NK-92 (cell line): Measurements from ENCODE around the gene PIMREG.

Experiments used
- DNase-seq: peaks from one replicate; lab custom pipeline; 2025; ENCODE audit not compliant: unreplicated experiment; lab: John Stamatoyannopoulos, UW

PIMREG gene

DNA sequence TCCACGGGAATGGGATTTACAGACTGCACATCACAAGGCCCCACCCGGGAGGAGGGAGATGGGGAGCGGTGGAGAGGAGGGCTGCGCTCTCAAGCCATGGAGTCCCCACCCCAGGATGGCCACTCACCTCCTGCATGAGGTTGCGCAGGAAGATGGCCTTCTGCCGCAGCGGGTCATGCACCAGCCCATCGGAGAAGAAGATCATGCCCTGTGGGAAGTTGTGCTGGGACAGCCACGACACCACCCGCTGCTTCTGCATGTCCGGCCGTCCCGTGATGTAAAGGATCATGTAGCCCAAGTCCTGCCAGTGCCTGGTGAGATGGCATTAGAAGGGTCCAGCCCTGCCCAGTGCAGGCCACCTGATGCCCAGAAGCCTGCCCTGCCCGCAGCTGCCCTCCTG lies 17.0 kb downstream of the PIMREG start:
- DNase-seq = no peak

DNA sequence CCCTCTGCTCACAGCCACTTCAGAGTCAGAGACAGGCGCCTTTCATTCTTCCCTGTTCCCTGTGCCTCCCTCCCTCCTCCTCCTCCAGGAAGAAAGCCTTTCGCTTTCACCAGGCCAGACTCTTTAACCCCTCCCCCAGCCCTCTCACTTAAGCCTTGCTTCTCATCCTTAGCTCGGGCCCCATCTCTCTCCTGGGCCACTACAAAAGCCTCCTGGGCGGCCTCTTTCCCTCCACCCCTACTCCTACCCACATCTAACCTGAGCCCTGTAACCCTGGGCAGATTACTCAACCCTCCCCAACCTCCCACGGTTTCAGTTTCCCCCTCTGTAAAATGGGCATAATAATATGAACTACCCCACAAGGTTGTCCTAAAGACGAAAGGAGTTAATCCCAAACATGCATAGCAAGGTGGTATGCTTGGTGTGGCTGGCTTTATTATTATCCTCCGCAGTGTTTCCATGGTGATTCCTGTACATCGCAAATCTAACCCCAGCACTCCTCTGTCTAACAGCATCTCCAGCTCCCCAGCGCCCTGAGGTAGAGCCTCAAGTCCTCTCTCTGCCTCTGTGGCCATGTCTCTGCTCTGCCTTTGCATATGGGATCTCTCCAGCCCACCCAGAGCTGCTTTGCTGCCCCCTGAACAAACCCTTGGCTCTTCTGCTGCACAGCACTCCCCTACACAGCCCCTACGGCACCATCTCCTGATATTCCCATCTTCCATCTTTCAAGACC lies 17.7 kb downstream of the PIMREG start:
- DNase-seq = no peak

DNA sequence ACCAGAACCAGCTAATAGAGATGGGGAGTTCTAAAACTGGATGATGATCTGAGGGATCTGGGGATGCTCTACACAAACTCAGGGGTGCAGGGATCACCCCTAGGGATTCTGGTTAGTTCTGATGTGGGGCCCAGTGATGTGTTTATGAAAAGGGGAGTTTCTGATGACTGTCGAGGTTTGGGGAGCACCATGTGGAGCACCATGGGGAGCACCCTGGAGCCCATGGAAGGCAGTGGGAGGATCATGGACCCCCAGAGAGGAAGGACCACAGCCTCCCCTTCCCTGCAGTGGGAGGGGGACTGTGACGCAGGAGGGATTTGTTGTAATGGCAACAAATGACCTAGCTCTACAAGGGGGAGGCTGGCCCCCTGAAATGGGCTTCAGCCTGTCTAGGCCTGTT lies 18.4 kb downstream of the PIMREG start:
- DNase-seq = no peak

DNA sequence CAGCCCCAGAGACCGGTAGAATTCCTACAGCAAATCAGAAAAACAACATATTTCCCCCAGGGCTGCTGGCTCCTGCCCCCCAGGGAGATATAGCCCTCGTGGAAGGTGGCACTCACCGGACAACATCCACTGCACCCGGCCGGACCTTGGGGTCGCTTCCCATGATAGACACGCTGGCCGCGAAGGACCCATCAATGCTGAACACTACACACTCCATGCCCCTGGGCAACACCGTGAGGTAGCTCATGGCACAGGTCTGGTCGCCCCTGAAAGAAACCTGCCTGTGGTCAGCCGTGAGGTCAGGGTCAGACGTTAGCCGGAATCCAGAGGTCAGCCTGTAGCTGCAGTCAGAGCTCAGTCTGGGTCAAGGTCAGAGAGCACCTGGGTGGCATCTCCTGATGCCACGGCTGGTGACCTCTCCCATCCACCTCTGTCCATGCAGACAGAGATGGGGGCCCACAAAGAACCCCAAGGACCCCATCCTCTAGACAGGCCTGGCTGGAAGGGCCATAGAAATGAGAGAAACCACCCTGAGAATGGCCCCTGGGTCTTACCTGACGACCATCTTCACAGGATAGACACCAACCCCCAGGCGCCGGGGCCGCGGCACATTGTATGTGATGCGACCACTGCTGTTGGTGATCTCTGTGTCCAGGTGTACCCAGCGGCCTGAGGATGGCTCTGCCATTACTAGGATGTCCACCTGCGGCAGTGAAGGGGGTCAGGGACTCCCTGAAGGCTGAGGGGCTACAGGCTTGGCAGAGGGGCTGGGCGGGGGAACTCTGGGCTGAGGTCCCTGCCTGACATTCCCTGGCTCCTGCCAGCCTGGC lies 19.6 kb downstream of the PIMREG start:
- no peak for DNase-seq

DNA sequence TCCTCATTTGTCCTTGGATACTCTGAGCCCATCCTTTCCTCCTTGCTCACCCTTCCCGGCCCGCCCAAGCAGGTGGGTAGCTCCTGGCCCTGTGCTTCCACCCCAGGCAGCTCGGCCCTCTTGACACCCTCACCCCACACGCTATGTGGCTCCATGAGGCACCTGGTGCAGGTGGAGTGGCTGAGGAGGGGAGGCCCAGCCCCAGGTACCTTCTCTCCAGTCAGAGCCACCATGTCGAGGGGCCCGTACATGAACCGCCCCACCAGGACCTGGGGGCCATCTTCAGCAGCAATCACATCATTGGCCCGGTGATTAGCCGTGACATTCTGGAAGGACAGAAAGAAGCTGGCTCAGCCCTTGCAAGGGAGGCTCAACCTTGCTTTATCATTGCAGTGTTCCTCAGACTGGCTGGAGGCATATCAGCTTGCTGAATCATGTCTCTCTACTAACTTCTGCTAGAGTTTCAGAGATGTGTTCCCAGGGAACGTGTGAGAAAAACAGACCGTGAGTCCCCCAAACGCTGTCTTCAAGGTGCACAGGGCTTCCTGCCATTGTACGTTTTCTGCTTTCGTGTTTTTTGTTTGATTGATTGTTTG lies 20.3 kb downstream of the PIMREG start:
- no peak for DNase-seq

DNA sequence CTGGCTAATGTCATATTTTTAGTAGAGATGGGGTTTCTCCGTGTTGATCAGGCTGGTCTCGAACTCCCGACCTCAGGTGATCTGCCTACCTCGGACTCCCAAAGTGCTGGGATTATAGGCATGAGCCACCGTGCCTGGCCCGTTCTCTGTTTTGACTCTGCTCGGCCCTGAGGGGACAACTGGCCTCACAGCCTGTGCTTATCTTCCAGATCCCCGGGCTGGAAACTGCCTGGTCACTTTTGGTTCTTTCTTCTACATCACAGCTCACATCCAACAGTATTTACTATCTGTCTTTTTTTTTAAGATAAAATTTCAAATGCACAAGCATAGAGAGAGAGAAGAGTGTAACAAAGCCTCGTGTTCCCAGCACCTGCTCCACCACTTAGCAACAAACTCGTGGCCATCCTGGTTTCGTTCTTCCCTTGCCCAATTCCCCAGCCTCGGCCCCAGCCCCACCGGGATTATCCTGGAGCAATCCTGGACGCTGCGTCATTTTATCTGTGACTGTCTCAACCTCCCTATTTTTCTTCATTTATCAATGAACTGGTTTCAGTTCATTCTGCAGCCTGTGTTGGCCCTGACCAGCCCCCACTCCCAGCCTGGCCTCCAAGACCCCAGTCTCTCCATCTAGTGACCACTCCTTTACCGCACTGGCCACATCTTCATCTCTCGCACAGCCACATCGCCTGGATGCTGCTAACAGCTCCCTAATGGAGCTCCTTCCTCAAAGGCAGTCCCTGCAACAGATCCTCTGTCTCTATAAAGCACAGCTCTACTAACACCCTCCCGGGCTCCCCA lies 21.1 kb downstream of the PIMREG start:
- no peak for DNase-seq

DNA sequence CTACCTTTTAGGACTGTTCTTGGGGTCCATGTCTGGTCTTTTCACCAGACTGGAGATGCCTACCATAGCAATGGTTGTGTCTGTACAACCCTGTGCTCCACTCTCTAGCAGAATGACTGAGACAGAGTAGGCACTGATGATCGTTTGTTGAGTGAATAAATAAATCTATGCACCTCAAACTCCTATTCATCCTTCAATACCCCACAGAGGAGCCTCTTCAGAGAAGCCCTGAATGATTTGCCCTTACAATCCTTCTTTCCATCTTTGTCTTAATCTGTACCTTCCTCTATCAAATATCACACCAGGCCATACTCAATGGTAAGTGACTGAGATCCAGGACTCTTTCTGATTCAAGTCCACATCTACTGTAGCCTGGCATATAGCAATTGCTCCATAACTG lies 23.3 kb downstream of the PIMREG start:
- no peak for DNase-seq

DNA sequence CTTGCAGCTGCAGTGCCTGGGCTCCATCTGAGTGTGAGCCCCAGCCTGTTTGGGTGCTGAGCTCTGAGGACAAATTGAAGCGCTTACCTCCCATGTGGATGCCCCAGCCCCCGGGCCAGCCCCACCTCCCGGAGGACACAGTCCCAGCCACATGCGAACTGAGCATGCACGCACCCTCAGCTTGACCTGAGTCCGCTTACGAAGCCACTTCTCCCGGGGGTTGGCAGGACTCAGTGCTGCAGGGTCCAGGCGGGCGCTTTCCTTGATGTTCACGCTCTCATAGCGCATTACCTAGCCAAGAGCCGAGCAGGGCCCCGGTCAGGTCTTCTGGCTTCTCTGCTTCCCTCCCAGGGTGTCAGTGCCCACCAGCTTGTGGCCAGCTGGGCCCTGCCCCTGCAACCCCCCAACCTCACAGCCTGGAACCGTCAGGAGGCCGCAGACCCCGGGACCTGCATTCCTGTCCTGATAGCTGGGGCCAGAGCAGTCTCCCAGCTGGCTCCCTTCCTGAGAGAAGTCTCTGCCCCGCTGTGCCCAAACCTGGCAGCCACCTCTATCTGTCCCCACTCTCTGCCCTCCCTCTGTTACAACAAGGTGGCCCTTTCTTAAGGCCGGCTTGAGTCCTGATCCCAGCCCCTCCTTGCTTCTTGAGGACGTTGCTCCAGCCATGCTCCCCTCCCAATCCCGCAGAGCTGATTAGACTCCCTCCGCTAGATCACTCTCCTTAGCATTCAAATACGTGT lies 24.0 kb downstream of the PIMREG start:
- DNase-seq = no peak

DNA sequence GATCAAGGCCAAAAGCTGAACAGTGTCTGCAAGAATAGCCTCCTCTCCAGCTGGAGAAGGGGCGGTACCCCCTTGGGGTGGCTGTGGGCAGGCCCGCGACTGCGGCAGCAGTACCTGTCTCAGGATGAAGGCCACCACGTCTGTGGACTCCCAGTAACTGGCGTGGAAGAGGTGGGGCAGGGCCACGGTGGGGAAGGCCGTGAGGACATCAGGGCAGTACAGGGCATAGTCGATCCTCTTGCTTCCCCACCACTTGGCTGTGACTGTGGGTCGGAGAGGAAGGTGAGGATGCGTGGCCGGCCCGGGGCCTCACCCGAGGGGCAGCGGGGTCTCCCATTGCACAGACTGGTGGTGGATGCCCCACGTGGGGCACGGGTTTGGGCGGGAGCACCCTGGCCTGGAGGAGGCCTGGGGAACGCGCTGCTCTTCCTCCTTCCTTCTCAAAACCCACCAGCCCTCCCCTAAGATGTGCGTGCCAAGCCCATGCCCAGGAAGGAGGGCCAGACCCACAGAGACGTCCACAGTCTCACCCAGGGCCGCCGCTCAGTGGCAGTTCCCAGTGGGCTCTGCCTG lies 26.0 kb downstream of the PIMREG start:
- no peak for DNase-seq

DNA sequence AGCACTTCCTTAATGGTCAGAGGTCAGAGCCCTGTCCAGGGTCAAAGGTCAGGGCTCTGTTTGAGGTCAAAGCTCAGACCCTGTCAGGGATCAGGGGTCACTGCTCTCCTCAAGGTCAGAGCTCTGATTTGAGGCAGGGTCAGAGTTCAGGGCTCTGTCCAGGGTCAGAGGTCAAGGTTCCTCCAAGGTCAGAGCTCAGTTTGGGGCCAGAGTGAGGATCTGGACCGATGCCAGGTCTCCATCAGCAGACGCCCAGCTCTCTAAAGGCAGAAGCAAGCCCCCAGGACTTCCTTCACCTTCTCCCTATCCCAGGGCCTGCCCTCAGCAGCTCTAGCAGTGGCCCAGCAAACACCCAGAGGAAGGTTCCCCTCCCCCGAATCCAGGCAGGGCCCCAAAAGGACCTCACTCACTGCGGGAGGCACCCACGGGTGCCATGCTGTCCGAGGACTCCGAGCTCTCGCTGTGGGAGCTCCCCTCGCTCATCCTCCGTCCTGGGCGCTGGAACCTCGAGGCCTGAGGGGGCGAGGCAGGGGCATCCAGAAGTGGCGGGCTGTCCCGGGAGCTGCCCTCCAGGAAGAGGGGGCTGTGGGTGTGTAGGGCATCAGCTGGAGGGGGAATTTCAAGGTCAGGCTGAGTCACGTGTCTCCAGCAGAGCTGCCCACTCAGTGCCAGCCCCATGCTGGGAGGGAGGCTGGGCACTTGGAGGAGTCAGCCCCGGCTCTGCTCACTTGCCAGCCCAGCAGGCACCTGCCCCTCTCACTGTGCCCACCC lies 26.7 kb downstream of the PIMREG start:
- no peak for DNase-seq

DNA sequence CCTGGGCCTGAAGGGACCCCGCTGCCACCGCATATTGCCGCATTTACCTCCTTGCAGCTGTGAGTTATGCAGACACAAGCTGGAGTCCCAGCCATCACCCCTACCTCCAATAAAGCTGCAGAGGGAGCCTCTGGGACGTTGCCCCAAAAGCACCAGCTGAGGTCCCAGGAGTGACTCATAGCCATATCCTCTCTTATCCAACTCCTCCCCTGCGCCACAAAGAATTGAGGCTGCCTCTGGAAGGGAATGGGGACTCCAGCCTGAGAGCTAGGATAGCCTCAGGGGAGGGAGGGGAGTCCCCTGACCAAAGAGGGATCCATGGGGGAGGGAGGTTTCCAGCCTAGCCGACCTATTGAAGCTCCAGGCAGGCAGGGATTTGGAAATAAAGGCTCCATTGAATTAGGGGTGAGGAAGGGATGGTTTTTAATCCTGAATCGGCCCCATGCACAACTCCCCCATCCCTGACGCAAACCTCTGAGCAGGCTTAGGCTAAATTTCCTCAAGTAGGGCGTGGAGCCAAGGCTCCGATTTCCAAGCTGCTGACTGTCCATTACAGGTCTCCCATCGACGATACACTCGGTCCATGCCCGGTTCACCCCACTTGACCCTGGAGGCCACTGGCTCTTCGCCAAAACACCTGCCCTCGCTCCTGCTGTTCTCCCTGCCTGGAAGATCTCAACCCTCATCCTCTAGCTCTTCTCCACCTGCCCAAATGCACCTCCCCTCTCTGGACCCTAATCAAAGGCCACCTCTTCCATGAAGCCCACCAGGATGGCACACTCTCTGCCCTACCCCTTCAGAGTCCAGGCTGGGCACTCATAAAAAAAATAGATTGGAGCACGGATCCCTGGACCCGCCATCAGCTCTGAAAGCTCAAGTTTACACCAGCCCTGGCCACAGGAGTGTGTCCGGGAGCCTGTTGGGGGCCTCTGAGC lies 27.5 kb downstream of the PIMREG start:
- DNase-seq = no peak

DNA sequence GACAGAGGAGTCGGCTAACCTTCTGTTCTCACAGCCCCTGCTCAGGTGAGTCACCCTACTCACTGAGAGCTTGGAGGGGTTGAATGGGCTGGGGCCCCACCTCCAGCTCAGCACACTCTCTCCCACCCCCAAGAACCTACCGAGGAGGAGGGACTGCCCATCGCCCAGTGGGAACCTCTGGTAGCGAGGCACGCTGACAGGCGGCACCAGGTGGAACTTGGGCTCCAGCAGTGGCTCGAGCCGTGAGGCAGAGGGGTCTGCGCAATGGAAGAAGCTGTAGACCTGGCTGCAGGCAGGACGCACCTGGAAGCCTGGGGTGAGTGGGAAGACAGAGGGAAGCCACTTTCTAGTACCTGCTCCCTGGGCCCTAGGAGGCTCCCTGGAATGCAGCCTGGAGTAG lies 28.3 kb downstream of the PIMREG start:
- no peak for DNase-seq

DNA sequence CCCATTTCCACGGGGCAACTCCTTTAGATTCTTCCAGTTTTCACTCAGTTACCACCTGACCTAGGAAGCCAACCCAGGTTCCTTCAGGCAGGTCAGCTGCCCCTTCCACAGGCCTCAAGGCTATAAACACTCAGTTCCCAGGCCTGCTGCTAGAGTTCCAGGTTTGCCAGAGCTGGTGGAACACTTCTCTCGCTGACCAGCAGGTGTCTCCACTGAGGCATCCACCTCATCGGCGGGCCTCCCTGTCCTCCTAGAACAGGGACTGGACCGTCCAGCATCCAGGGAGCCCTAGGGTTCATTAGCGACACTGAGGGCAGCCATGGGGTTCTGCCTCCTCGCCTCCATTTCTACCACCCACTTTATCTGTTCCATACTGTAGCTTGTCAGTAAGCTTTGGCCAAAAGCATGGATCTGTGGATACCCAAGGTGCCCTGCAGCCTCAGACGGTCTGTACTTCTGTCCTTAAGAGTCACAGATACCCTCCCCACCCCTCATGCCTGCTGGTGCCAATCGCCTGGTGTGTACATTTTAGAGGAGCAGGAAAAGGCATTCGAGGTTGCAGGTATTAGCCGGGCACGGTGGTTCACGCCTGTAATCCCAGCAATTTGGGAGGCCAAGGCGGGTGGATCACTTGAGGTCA lies 29.0 kb downstream of the PIMREG start:
- no peak for DNase-seq

DNA sequence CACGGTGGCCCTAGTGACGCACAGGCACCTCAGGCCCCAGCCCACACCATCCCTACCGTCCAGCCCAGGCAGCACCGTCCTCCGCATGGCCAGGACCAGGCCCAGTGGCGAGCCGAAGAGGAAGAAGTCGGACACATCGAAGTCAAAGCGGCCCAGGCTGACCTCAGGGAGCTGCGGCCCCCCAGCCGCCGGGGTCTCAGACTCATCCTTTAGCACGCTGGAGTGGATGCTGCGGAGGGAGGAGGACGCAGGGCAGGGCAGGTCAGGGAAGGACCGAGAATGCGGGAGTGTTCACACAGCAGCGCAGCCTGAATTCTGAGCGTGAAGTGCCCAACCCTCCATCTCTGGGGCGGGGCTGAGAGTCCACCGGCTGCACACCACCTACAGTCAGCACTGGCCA lies 30.1 kb downstream of the PIMREG start:
- DNase-seq = no peak

DNA sequence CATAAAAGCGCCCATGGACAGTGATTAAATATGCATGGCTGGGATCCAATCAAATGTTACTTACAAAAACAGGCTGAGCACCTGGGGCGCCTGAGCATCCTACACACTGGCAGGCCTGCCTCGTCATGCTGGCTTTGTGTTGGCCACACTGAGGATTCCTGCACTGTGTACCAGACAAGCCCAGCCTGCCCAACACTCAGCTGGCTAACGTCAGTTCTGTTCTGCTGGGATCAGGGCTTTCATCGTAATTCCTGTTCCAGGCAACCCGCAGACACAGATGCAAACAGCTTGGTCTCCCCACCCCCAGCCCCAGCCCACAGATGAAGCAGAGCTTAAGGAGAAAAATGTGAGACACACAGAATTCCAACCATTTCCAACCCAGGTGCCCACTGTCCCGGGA lies 30.7 kb downstream of the PIMREG start:
- DNase-seq = no peak

DNA sequence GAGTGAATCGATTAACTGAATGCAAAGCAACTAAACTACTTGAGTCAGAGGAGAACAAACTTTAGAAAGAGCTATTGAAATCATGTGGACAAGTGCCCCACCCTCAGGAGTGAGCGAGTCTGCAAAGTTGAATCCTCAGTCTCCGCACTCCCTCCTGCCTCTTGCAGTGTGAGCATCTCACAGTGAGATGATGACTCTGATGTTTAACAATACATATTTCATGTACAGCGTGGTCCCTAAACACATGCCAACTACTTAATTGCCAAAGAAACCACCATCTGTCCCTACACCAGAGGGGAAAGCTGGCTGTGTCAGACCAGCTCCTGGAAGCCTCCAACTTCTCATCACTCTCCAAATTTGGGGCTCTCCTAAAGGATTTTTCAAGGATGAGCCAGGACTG lies 31.2 kb downstream of the PIMREG start:
- DNase-seq = no peak

DNA sequence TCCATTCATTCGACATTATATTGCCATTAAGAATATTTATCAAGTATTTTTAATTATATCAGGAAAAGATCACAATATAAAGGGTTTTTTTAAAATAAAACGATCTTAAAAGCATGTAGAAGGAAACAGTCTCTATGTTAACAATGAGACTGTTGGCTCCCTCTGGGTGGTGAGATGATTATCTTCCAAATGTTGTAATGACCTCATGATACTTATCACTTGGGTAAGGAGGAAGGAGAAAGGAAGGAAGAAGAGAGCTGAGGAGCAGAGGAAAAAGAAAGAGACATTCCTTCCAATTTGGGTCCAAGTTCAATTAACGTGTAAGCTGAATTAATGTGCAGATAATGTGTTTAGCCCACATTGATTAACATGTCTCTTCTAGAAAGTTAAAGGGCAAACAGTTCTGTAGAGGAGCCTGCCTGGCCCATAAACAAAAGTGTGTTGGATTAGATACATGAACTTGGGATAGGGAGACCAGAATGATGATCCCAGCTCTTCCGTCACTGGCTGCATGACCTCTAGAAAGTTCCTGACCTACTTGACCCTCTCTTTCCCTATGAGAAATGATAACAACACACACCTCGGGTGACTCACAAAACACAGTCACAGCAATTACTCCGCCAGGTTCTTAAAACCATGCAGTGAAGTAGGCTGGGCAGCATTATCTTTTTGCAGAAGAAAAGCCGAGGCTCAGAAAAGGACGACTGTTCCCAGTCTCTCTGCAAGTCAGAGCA lies 32.0 kb downstream of the PIMREG start:
- DNase-seq = no peak
